NB4 (cell line): ENCODE measurements around the gene DBET.
"Not testable (repeated sequence)": the region's sequence is repeated elsewhere in the genome, so short reads cannot be mapped to it uniquely, and the experiment has no call there.

Experiments
- CTCF ChIP-seq: IDR thresholded peaks from one replicate; pipeline ENCODE4 v1.5.1; 2012; ENCODE audit warnings: low read depth, low read length
- MAX ChIP-seq: IDR thresholded peaks from 2 replicates; pipeline ENCODE4 v1.6.1; 2011; ENCODE audit warnings: low read depth, low read length
- MYC ChIP-seq: IDR thresholded peaks from 2 replicates; pipeline ENCODE4 v1.6.1; 2011; ENCODE audit warnings: low read depth, low read length
- POLR2A ChIP-seq: IDR thresholded peaks from 2 replicates; pipeline ENCODE4 v1.6.1; 2011; ENCODE audit warnings: mild to moderate bottlenecking; ENCODE audit not compliant: insufficient read length; ENCODE audit errors: extremely low read depth

GRCh38 chr4:190094031-190094430 lies 29.7 kb downstream of the DBET start:
- TF ChIP-seq CTCF, POLR2A, MAX, MYC: not testable (repeated sequence)
